HuH-7.5 (cell line): Measurements from ENCODE around the gene IRAK1.

ENCODE experiments used
- DNase-seq: peaks from one replicate; pipeline ENCODE4 v3.0.0; 2011; ENCODE audit warnings: low spot score

Gene IRAK1

DNA sequence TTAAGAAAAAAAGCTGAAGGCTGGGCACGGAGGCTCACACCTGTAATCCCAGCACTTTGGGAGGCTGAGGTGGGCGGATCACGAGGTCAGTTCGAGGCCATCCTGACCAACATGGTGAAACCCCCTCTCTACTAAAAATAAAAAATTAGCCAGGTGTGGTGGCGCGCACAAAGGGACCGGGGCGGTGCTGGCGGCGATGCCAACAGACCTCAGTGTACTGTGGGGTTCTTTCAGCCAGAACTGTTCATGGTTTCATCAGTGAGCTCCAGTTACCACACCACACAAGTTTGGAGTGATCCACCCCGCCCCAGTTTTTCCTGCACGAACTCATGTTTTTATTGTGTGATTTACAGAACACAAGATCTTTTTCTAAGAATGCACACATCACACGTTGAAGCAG, 21.2 kb upstream of the IRAK1 start:
- DNase-seq, result no peak

DNA sequence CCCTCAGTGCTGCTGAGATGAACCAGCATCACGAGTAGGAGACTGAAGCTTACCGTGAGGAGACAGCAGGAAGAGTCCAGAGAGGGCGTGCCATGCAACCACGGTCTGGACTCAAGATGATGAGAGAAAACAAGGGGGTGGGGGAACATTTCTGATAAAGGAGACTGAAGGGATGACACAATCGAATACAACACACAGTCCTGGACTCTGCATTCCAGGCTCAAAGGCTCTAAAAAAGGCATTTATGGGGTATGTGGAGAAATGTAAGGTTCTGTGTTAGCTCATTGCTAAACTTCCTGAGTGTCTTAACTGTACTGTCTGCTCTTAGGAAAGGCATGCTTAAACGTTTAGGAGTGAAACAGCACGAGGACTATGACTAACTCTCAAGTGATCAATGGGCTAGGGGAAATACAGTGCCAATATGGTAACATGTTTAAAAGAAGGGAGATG, 20.6 kb upstream of the IRAK1 start:
- DNase-seq, result no peak

DNA sequence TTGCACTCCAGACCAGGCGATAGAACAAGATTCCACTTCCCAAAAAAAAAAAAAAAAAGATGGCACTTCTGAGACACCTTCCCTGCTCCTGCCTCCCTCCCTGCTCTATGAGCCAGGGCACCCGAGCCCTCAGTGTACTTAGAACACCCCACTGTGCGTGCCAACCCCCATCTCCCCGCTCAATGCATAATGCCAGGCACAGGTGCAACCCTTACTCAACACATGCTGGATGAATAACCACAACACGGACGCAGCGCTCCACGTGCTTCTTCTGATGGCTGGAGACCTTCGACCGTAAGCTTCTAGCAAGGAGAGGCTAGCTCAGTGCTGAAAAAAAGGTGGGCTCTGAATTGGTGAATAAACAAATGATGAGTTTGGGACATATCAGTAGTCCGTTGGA, 19.9 kb upstream of the IRAK1 start:
- DNase-seq, result no peak

DNA sequence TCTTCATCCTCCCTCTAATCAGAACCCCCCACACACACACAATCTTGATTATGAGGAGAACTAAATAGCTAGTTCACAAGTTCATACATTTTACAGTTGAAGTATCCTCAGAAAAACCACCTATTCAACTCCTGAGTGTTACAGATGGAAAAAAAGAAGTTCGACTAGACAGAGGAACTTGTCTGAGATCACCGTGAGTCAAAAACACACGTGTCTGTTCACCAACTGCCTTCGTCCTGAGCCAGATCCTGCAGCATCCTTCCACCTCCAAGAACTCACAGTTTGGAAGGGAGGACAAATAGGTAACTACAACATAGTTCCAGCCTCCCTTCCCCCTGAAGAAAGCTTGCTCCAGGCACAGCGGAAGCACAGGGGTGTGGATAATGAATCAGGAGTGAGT, 19.0 kb upstream of the IRAK1 start:
- DNase-seq, result no peak

DNA sequence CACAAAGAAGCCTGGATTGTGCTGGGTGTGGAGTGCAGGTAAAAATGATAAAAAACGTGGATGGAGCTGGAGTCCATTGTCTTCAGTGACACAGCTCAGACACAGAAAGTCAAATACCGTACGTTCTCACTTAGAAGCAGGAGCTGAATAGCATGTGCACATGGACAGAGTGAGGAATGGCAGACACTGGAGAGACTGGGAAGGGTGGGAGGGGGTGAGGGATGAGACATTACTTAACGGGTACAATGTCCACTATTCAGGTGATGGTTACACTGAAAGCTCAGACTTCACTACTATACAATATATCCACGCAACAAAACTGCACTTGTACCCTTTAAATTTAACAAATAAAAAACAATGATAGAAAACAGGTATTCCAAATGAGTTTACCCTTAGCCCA, 18.1 kb upstream of the IRAK1 start:
- no peak for DNase-seq

DNA sequence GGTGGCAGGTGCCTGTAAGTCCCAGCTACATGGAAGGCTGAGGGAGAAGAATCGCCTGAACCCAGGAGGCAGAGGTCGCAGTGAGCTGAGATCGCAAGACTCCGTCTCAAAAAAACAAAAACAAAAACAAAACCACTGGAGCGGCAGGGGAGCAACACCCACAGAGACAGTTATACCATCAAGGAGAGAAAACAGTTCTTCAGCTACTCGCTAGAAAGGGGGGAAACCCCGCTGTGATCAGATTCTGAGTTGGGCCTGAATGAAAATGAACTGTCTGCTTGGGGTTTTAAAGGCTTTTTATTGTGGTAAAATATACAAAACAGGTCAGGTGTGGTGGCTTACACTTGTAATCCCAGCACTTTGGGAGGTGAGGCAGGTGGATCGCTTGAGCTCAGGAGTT, 16.8 kb upstream of the IRAK1 start:
- DNase-seq, result no peak

DNA sequence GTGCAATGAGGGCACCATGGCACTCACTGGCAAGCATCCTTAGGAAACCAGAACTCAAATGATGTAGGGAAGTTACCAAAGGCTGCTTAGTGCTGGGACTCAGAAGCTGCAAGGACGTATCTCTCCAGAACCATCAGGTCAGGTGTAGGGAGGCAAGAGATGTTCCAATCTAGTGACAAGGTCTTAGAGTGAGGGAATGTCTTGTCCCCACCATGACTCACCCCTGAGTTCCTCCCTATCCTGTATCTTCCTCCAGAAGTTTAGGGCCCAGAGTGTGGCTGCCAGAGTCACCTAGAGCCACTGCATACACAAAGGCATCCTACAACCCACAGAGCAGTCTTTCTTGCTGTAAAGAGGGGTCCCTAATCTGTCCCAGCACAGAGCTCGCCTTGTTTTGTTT, 14.1 kb upstream of the IRAK1 start:
- DNase-seq, result no peak

DNA sequence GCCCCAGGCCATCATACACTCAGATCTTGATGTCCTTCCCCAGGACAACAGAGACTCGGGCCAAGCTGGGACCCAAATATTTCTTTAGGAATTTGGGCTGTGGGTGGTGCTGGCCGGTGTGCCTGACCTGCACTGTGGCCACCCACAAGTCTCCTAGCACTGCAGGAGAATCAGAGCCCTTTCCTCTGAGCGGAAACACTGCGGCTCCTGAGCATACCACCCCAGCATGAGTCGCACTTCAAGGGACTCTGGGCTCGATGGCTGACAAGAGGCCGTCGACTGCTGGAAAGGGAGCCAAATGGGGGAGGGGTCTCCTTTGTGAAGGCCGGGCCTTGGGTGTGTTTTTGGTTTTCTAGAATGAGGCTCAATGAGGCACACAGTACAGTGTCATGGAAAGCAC, 13.0 kb upstream of the IRAK1 start:
- DNase-seq, result no peak

DNA sequence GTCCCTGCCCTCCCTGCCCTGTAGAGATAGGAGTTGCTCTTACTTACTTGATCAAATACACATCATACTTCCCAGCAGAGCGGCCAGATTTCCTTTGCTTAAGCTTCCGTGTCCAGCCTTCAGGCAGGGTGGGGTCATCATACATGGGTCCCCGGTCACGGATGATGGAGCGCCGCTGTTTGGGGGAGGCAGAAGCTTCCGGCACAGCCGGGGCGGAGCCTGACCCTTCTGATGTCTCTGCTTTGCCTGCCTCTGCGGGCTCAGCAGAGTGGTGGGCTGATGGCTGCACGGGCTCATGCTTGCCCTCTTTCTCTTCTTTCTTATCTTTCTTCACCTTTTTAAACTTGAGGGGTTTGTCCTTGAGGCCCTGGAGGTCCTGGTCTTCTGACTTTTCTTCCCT, 12.5 kb upstream of the IRAK1 start:
- no peak for DNase-seq

DNA sequence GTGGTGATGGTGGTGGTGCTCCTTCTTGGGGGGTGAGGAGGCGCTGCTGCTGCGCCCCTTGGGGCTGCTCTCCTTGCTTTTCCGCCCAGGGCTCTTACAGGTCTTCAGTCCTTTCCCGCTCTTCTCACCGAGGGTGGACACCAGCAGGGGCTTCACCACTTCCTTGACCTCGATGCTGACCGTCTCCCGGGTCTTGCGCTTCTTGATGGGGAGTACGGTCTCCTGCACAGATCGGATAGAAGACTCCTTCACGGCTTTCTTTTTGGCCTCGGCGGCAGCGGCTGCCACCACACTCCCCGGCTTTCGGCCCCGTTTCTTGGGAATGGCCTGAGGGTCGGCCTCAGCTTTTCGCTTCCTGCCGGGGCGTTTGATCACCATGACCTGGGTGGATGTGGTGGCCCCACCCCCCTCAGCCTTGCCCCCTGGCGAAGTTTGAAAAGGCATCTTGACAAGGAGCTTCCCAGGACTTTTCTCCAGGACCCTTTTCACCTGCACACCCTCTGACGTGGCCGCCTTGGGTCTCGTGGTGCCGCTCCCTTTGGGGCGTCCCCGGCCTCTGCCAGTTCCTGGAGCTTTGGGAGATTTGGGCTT, 11.1 kb upstream of the IRAK1 start:
- DNase-seq, result no peak

DNA sequence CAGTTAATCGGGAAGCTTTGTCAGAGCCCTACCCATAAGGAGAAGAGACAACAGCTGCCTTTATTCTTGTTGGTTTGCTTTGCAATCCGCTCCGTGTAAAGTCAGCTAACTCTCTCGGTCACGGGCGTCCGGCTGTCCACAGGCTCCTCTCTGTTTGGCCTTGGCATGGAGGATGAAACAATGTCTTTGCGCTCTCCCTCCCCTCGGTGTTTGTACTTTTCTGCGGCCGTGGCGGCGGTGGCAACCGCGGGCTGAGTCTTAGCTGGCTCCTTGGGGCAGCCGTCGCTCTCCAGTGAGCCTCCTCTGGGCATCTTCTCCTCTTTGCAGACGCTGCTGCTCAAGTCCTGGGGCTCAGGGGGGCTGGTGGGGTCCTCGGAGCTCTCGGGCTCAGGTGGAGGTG, 10.6 kb upstream of the IRAK1 start:
- no peak for DNase-seq

DNA sequence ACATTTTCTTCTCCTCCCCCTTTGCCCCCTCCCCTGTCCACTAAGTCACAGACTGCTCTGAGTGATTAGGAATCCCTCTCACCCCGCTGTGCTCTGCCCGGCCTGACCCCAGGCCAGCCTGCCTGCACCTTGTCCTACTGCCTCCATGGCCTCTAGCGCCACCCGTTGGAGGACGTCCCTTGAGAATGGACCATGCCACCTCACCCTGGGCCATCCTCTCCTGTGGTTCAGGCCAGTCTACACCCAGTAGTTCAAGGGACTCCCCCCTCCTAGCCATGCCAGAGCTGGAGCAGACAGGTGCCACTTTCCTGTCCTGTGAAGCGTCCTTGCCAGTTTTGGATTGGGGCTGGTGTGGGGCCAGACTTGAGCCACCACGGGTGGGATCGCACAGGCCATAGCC, 9.7 kb upstream of the IRAK1 start:
- no peak for DNase-seq

DNA sequence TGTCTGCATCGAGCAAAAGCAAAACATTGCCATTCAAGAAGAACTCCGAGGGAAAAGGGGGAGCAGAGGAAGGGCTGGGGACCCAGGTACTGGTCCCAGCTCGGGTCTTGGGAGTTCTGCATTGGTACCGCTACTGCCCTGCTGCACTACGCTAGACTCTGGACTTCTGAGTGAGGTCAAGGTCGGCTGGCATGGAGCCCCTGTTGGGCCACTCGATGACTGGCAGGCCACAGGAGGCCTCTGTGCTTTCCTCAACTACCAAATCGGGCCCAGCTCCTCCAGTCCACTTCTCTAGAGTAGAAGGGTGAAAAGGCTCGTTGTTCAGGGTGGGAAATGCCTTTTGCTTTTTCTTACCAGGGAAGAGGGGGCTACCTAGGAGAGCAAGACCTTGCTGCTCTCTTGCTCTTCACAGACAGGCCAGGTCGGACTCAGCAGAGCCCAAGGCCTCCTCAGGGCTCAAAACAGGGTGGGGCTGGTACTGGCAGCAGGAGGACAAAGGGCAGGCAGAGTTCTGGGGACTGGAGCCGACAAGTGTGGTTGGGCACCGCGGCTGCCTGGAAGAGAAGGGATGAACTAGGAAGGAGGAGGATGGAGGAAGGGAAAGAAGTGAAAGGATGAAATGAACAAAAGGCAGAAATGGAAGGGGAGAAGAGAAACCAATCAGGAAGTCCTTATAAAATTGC, 8.9 kb upstream of the IRAK1 start:
- no peak for DNase-seq

DNA sequence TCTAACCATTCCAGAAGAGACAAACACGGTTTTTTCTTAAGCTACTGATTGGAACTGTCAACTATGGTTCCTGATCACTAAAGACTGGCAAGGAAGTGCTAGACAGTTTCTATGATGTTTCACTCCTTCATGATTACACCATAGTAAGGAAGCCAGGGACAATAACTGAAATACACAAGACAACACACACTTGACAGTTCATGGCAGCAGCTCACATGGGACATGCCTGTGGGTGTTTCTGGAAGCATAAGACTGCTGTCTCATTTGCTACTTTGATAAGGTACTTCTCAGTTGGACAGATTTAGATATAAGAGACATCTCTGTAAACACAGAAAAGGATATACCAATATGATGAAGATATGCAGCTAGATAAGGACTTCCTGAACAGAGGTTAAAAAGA, 8.3 kb upstream of the IRAK1 start:
- no peak for DNase-seq

DNA sequence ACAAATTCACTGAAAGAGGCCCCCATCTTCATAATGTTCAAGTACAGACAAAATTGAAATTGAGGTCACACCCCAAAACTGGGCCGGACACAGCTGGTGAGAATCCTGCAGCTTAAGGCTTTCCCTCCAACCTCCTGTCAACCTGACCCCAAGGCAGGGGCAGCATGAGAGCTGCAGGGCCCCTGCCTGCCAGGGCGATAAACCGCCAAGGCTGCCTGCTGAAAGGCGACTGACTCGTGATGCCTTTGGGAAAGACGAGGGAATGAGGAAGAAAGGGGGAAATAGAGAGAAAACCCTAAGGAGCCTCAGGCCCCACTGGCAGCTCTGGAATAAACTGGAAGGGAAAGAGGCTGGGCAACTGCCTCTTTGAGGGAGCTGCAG, 7.3 kb upstream of the IRAK1 start:
- no peak for DNase-seq

DNA sequence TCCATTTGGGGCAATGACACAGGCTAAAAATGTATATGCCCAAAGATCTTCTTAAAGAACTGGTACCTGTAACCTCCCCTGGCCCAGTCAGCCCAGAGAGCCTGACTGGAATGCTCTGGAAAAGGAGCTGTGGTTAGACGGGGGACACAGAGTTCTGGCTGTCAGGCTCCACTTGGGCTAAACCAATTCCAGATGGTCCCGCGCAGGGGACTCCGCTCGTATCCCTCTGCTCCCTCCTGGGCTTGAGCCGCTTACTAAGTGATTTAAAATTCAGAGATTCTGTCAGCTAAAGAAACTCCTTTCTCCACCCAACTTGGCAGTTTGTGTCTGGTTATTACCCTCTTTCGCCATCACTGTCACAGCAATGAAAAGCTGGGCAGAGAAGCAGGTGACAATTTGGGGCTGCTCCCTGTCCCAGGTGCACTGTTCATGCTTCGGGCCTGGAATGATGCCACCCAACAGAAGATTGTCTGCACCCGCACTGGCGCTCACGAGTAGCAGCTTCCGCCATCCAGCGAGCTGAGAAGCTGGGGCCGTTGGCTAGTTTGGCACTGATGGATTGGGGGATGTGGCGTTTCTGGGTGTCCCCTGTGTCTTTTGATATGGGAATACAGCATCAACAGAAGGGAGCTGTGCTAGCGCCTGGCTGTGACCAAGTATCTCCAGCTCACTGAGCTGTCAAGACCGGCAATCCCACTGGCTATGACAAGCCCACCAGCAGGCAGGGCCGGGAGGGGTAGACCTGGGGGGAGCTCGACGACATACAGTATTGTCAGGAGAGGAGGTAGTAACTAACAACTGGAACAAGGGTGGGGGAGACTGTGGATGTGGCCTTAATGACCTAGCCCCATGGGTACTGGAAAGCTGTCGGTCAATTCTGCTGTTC, 6.7 kb upstream of the IRAK1 start:
- DNase-seq, result no peak

DNA sequence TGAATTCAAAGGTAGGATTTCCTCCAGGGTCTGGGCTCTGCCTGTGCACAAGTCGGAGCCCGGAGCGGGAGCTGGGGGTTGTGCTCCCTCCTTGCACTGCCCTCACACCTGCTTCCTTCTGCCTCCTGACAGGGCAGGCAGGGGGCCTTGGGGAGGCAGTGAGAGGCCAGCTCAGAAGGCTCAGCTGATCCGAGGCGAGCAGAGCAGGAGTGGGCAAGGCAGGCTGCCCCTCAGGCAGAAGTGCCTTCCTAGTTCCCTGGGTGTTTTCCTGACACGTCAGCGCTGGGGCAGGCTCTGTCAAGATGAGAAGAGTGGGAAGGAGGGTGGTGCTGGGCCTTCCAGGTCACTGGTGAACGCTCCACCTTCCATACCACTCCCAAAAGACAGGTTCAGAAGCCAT, 5.5 kb upstream of the IRAK1 start:
- no peak for DNase-seq

DNA sequence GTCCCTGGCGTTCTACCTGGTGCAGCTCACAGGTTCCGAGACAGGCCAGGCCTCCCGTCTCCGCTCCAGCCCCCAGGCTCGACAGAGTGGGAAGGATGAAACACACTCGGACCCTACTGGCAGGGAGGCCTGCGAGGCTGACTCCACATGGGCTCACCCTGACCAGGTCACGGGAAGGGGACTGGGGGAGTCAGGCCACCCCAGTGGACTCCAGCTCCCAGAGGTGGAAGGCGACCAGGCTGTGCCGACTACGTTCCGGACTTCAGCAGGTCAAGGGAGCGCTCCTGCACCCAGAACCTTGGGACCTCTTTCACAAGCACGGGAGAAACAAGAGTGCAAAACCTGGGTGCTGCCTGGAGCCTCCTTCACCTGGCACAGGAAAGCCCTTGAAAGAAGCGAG, 4.6 kb upstream of the IRAK1 start:
- no peak for DNase-seq

DNA sequence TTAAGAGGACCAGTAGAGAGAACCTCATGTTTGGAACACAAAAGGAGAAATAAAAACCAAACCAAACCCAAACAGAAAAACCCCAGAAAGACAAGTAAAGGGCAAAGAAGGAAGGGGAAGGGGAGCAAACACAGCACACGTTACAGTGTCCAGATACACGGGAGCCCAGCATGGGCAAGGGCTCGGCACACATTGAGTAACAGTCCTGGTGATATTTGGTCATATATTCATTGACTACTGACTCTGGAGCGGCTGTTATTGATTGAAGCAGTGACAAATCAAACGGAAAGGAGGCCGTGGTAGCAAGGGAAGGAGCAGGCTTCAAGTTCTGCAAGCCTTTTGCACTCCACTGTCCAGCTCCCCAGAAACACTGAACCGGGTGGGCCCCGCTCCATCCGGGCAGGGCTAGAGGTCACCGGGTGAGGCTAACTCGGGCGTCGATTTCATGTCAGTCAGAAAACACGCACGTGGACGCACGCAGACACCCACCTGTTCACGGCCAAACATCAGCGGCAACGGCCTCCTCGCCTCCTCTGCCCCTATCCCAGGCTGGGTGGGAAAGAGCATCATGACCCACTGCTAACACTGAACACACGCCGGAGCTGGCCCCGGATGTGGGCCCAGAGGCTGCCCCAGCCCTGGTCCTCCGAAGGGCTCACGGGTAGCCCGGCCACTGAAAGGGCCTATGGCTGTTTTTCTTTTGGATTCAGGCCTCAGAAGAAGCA, 3.7 kb upstream of the IRAK1 start:
- no peak for DNase-seq

DNA sequence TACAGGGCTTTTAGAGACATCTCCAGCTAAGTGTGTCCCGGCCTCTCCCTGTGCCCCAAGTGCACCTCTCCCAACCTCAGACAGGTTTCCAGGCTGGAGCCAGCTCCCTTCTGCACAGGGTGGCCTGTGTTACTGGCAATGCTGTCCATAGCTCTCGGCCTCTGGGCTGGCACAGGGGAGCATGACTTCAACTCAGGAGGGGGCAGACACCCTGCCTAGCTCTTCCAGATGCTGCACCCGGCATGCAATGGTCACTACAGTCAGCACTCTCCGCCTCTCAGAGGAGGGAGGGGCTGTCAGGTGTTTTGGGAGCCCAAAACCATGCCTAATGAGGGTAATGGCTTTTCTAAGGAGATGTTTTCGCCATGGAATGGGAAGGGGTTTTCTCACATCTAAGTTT, 2.4 kb upstream of the IRAK1 start:
- no peak for DNase-seq

DNA sequence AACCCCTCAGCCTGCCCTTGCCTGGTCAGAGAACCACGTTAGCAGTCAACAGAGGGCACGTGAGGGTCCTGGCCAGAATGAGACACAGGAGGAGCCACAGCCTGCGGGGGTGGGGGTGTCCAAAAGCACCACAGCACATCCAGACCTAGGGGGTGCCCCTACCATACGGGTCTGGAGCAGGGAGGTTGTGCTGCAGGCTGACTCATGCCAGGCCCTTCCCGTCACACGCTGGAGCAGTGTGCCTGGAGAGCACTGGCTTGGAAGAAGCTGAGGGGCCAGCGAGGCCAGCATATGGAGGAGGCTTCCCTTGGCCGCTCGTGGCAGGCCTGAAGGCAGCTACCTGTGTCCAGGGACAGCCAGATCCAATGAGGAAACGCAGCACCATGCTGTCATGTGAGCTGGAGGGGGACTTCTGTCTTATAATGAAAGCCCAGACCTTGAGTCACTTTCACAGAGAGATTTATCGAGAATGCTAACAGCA, 1.5 kb upstream of the IRAK1 start:
- no peak for DNase-seq

DNA sequence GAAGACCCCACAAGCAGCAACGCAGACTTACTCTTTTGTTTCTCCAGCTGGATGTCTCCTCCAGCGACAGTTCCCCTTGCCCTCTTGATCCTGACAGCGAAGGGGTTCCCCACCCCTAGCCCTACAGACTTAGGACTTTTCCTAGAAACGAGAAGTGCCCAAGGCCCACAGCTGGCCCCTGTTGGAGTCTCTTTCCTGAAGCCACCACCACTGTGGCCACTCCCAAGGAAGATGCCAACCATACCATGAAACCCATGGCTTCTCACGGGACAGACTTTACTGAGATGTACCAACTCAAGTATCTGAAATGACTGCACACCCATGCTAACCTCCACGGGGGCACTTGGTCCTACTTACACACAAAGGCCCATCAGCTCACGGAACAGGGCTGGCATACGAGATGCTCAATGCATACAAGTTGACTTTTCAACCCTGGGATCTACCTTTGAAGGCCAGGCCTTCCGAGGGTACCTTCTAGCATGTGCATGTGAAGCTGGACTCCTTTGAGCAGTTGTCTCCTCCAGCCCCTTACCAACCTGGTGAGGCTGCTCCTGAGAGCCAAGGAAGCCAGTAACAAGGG, 924 bp upstream of the IRAK1 start:
- no peak for DNase-seq
